Brain microvascular endothelial cell (primary cell): ENCODE data around the gene SERINC5.

Experiments used
- DNase-seq: peaks from one replicate; pipeline ENCODE4 v3.0.0-alpha.2; 2020
- H3K27ac ChIP-seq: fragments of 250-450 bp; sonication (Bioruptor Pico); 2 replicates; pipeline ENCODE4 v1.5.1; 2020; ENCODE audit warnings: mild to moderate bottlenecking, moderate library complexity
- H3K27me3 ChIP-seq: fragments of 250-450 bp; sonication (Bioruptor Pico); replicated peaks from 2 replicates; pipeline ENCODE4 v1.5.1; 2020; ENCODE audit warnings: mild to moderate bottlenecking
- H3K36me3 ChIP-seq: fragments of 250-450 bp; sonication (Bioruptor Pico); replicated peaks from 2 replicates; pipeline ENCODE4 v1.5.1; 2020; ENCODE audit warnings: mild to moderate bottlenecking
- H3K4me3 ChIP-seq: 2 replicates; pipeline ENCODE4 v1.5.1; 2011; ENCODE audit warnings: low read depth, mild to moderate bottlenecking, control low read depth, low read length, moderate library complexity
- CTCF ChIP-seq: IDR thresholded peaks from 2 replicates; pipeline ENCODE4 v1.5.1; 2011; ENCODE audit warnings: low read depth, mild to moderate bottlenecking, moderate library complexity, low read length, control low read depth, inconsistent platforms; ENCODE audit errors: missing control alignments
- in situ Hi-C: cut with HindIII; loops from 2 replicates; pipeline ENCODE4 v1.10.0; 2017; ENCODE audit warnings: low sequenced_read_pairs, low pct_ligation_motif_present

Gene SERINC5

DNA sequence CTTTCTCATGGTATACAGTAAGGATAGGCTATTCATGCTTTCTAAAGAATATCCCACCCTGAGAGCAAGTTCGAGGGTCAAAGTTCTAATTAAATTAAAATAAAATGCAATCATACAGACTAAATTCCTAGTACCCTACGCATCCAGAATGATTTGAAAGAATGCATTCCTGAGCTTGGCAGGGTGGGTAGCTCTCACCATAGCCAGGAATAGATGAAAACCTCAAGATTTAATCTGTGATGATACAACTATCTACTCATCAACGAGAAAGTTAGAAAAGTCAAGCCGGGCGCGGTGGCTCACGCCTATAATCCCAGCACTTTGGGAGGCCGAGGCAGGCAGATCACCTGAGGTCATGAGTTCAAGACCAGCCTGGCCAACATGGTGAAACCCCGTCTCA, 32.3 kb downstream of the SERINC5 start:
- Histone ChIP-seq H3K4me3 (no peak overlapping the region), H3K27me3 (no peaks in the 10 kb centered on the region), H3K27ac (no peak overlapping the region), H3K36me3 (no peaks in the 10 kb centered on the region)
- no peak for TF ChIP-seq CTCF
- in situ Hi-C loops = no loop called here
- no peak for DNase-seq

DNA sequence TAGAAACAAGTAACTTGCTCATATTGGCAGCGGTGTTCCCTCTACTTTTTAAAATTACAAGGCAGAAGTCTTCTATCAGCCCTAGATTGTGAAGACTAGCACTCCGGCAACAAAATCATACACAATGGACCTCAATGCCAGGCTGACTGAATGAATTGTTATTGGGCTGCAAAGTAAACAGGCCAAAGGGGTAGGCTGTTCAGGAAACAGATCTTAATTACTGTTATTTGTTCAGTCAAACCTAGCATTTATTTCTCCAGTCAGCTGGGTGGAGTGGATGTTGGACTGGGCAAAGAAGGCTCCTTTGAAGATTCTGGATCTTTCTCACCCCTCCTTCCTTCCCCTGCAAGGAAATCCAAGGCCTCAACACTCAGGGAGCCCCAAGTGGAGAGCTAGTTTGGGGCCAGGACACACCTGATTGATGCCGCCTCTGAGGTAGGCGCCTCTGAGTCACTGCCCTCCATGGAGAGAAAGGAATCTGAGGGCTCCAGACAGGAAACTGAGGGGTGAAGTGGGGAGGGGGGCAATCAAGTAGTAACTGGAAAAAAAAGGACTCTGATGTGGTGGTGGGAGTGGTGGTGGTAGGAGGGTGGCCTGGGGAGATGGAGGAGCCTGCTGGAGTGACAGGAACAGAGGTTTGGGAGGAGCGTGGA, 35.5 kb downstream of the SERINC5 start:
- H3K4me3 ChIP-seq = no peak overlapping the region
- no peaks in the 10 kb centered on the region for H3K27me3 ChIP-seq
- no peak for TF ChIP-seq CTCF
- no peak for DNase-seq
- in situ Hi-C loops = no loop called here
- no peak overlapping the region for H3K27ac ChIP-seq
- H3K36me3 ChIP-seq = no peaks in the 10 kb centered on the region

DNA sequence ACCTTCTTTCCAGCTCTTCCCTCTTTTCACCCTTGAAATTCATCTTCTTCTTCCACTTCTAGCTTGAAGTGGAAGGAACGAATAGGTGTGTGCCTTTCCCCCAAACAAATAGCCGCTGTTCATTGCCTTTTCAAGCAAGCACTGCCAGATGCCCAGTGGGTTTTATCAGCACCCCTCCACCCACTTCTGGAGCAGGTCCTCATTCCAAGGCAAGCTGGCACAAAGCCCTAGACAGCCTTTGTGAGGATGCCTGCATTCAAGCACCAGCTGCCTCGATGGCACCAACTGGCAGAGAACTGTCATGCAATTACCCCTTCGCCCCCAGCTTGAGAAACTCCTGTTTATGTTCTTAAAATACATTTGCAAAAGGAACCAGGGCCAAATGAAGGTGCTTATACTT, 36.5 kb downstream of the SERINC5 start:
- Histone ChIP-seq H3K27me3 (no peaks in the 10 kb centered on the region), H3K4me3 (no peak overlapping the region), H3K27ac (no peak overlapping the region), H3K36me3 (no peaks in the 10 kb centered on the region)
- no peak for TF ChIP-seq CTCF
- DNase-seq = no peak
- in situ Hi-C loops = no loop called here

- no peak overlapping the region for H3K4me3 ChIP-seq
Measured at GRCh38 chr5:80217667-80218066, 38.2 kb downstream of the SERINC5 start.

GRCh38 chr5:80216753-80217596, 38.9 kb downstream of the SERINC5 start:
- Histone ChIP-seq H3K4me3 (no peak overlapping the region), H3K27me3 (no peaks in the 10 kb centered on the region), H3K27ac (no peak overlapping the region), H3K36me3 (no peaks in the 10 kb centered on the region)
- in situ Hi-C loops = no loop called here
- TF ChIP-seq CTCF = no peak
- no peak for DNase-seq

More at GRCh38 chr5:80217667-80218066, 38.2 kb downstream of the SERINC5 start:
- no peak for TF ChIP-seq CTCF
- DNase-seq = no peak
- Histone ChIP-seq H3K27ac (no peak overlapping the region), H3K36me3 (no peaks in the 10 kb centered on the region), H3K27me3 (no peaks in the 10 kb centered on the region)
- in situ Hi-C loops = no loop called here

DNA sequence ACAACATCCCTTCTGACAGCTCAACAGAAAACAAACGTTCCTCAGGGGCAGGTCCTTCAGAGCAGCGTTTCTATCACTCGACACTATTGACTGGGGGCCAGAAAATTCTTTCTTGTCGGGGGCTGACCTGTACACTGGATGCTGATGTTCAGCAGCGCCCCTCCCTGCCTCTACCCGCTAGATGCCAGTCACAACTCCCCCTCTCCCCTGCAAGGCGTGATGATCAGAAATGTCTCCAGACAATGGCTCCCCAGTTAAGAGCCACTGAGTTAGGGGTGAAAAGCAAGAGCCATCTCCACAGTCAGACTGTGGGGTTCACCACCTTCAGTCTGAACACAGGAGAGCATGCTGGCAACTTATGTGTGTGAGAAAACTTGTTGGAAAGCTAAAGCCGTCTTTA, 39.8 kb downstream of the SERINC5 start:
- DNase-seq = no peak
- H3K36me3 ChIP-seq = no peaks in the 10 kb centered on the region
- H3K4me3 ChIP-seq = no peak overlapping the region
- TF ChIP-seq CTCF = no peak
- in situ Hi-C loops = no loop called here
- H3K27me3 ChIP-seq = no peaks in the 10 kb centered on the region
- H3K27ac ChIP-seq = no peak overlapping the region
